Activated T-helper 1 cell treated with anti-CD3 and anti-CD28 coated beads, Interleukin-12 subunit alpha, Interleukin-12 subunit beta, Interleukin-2, Interleukin-4 antibody, amounts not matched to agents 30 ng/mL and 10 ng/mL and 1 ng/mL, durations not matched to agents 14 hours and 24 hours and 36 hours (primary cell): Measurements from ENCODE around the gene KRTAP12-2. TPM values are rescaled to one million over a fixed set of nuclear protein-coding genes. Genes with fewer than 3 reads are reported as not detected.

ENCODE experiments used
- DNase-seq: peaks from one replicate; pipeline ENCODE4 v3.0.0; 2021; ENCODE audit warnings: low spot score
- H3K27ac Mint-ChIP-seq: one replicate; pipeline ENCODE4 v1.8.0; 2021; ENCODE audit warnings: mild to moderate bottlenecking, mixed read lengths
- H3K27me3 Mint-ChIP-seq: one replicate; pipeline ENCODE4 v1.8.0; 2022; ENCODE audit warnings: mild to moderate bottlenecking, moderate library complexity, mixed read lengths; ENCODE audit not compliant: insufficient read depth
- H3K36me3 Mint-ChIP-seq: one replicate; pipeline ENCODE4 v1.8.0; 2021; ENCODE audit warnings: low read depth, mixed read lengths
- H3K4me1 Mint-ChIP-seq: one replicate; pipeline ENCODE4 v1.8.0; 2021; ENCODE audit warnings: low read depth, mixed read lengths
- H3K4me3 Mint-ChIP-seq: one replicate; pipeline ENCODE4 v1.8.0; 2021; ENCODE audit warnings: mild to moderate bottlenecking, moderate library complexity, mixed read lengths
- H3K9me3 Mint-ChIP-seq: one replicate; pipeline ENCODE4 v1.8.0; 2021; ENCODE audit warnings: mixed read lengths
- intact Hi-C: fragments of 100-400 bp; cut with micrococcal nuclease; formaldehyde crosslinking; loops from one replicate; pipeline ENCODE4 v1.15.1; 2024
- total RNA-seq: library from RNA; stranded (reverse); gene quantifications from 2 replicates; pipeline ENCODE4 v1.2.3, GENCODE V29; 2022

Gene KRTAP12-2, protein sequence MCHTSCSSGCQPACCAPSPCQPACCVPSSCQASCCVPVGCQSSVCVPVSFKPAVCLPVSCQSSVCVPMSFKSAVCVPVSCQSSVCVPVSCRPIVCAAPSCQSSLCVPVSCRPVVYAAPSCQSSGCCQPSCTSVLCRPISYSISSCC
- total RNA-seq: not detected in 2 replicates

GRCh38 chr21:44666401-44667320 is at the start of gene KRTAP12-2:
Gene KRTAP12-2 (minus strand): TSS chr21:44666927. CDS start chr21:44666886, 41 bp downstream.
- Mint-ChIP-seq H3K36me3 (peaks cover 4% of the 10 kb centered on the region), H3K27me3 (peaks cover 21% of the 10 kb centered on the region), H3K4me1 (peaks cover 5% of the 10 kb centered on the region), H3K4me3 (no peak within 1 kb of the TSS), H3K27ac (no peak within 1 kb of the TSS), H3K9me3 (peaks cover 42% of the 10 kb centered on the region)
- intact Hi-C loops: no loop called here
- no peak for DNase-seq

- H3K27me3 Mint-ChIP-seq: peaks cover 65% of the 10 kb centered on the region
- peaks cover 12% of the 10 kb centered on the region for H3K4me1 Mint-ChIP-seq
These were observed 48.2 kb upstream of the KRTAP12-2 start for GRCh38 chr21:44714905-44715304.

DNA sequence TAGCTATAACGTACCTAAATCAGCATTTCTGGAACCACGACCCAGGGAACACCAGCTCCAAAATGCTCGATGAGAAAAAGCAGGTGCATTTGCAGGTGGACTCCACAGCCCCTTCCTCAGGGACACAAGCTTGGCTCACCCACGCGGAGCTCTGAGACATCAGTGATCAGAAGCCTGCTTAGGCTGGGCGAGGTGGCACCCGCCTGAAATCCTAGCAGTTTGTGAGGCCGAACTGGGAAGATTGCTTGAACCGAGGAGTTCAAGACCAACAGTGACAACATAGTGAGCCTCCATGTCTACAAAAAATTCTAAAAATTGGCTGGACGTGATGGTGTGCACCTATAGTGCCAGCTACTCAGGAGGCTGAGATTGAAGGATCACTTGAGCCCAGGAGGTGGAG is 47.1 kb upstream of the KRTAP12-2 start:
- Mint-ChIP-seq H3K27me3 (peaks cover 66% of the 10 kb centered on the region), H3K27ac (no peak overlapping the region), H3K36me3 (no peaks in the 10 kb centered on the region)

More at GRCh38 chr21:44714905-44715304, 48.2 kb upstream of the KRTAP12-2 start:
- H3K9me3 Mint-ChIP-seq: no peaks in the 10 kb centered on the region
- no peak for DNase-seq
- H3K36me3 Mint-ChIP-seq: no peaks in the 10 kb centered on the region
- no peak overlapping the region for H3K27ac Mint-ChIP-seq
- H3K4me3 Mint-ChIP-seq: no peak overlapping the region
- intact Hi-C loops: loop anchor here (10.0 kb wide), 1 partner anchor 130 kb away; the partner anchor contains the start of gene KRTAP10-5

DNA sequence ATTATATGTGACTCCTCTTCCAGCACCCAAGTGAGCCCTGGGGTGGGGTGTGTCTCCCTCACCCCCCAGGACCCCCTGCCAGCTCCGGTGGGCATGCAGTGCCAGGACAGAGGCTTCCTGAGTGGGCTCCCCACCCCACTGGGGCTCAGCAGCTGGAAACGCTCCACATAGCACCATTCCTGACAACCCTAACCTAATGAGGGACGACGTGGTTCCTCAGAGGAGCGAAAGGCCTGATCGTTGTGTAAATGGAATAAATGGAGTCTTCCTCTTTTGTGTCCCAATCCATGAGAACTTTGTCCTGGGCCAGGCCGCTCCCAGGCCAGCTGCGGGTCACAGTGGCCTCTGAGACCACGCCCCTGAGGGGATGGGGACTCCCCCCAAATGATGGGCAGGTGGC is 46.4 kb upstream of the KRTAP12-2 start:
- no peak for DNase-seq
- intact Hi-C loops: loop anchor here (10.0 kb wide), 1 partner anchor 128 kb away; the partner anchor contains the start of gene KRTAP10-5
- Mint-ChIP-seq H3K27me3 (peaks cover 64% of the 10 kb centered on the region), H3K4me1 (peaks cover 21% of the 10 kb centered on the region), H3K9me3 (no peaks in the 10 kb centered on the region), H3K36me3 (no peaks in the 10 kb centered on the region), H3K27ac (no peak overlapping the region), H3K4me3 (no peak overlapping the region)

More for the DNA sequence above, 47.1 kb upstream of the KRTAP12-2 start:
- Mint-ChIP-seq H3K9me3 (no peaks in the 10 kb centered on the region), H3K4me3 (no peak overlapping the region), H3K4me1 (peaks cover 21% of the 10 kb centered on the region)
- intact Hi-C loops: loop anchor here (10.0 kb wide), 1 partner anchor 129 kb away; the partner anchor contains the start of gene KRTAP10-5
- no peak for DNase-seq

GRCh38 chr21:44712203-44713028 is 45.7 kb upstream of the KRTAP12-2 start:
- H3K4me1 Mint-ChIP-seq: peaks cover 21% of the 10 kb centered on the region
- no peaks in the 10 kb centered on the region for H3K9me3 Mint-ChIP-seq
- H3K27ac Mint-ChIP-seq: no peak overlapping the region
- no peaks in the 10 kb centered on the region for H3K36me3 Mint-ChIP-seq
- DNase-seq: no peak
- peaks cover 65% of the 10 kb centered on the region for H3K27me3 Mint-ChIP-seq
- H3K4me3 Mint-ChIP-seq: no peak overlapping the region
- intact Hi-C loops: loop anchor here (10.0 kb wide), 1 partner anchor 128 kb away; the partner anchor contains the start of gene KRTAP10-5

- Mint-ChIP-seq H3K27ac (no peak within 1 kb of the TSS), H3K27me3 (peaks cover 67% of the 10 kb centered on the region), H3K4me3 (no peak within 1 kb of the TSS), H3K36me3 (no peaks in the 10 kb centered on the region), H3K9me3 (no peaks in the 10 kb centered on the region), H3K4me1 (peaks cover 21% of the 10 kb centered on the region)
- intact Hi-C loops: loop anchor here (10.0 kb wide), 1 partner anchor 127 kb away; the partner anchor contains the start of gene KRTAP10-5
- no peak for DNase-seq
These were observed 44.8 kb upstream of the KRTAP12-2 start, which contains the start of gene TSPEAR for GRCh38 chr21:44711327-44712202. Gene TSPEAR (minus strand): TSS chr21:44711572. CDS start chr21:44711514, 58 bp downstream.

DNA sequence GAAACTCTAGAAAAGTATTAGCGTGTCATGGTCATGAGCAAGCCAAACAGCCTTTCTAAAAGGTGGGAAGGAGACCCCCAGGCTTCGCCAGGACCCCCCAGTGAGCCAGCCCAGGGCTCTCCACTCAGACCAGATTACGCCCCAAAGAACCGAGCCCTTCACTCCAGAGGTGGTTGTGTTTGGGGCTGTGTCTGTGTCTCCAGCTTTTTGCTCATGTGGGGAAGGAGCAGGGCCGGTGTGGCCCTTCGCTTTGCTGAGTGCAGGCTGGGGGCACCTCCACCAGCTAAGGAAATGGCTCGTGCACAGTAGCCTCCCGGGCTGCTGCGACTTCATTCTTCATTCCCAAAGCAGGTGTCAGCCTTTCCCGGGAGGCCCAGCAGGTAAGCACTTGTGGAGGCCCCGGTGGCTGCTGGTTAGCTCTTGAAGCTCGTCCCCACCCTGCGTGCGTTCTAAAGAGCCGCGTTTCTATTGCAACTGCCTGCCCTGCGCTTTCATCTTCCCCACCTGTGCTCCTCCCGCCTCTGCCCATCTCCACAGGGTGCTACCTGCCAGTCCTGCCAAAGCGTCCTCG is 44.1 kb upstream of the KRTAP12-2 start:
- no peak overlapping the region for H3K27ac Mint-ChIP-seq
- H3K4me1 Mint-ChIP-seq: peaks cover 21% of the 10 kb centered on the region
- intact Hi-C loops: loop anchor here (10.0 kb wide), 1 partner anchor 126 kb away; the partner anchor contains the start of gene KRTAP10-5
- H3K4me3 Mint-ChIP-seq: no peak overlapping the region
- peaks cover under 1% of the 10 kb centered on the region for H3K36me3 Mint-ChIP-seq
- H3K27me3 Mint-ChIP-seq: peaks cover 74% of the 10 kb centered on the region
- H3K9me3 Mint-ChIP-seq: peaks cover 2% of the 10 kb centered on the region
- DNase-seq: no peak

- Mint-ChIP-seq H3K9me3 (peaks cover 4% of the 10 kb centered on the region), H3K27me3 (peaks cover 75% of the 10 kb centered on the region), H3K36me3 (peaks cover 2% of the 10 kb centered on the region), H3K4me1 (peaks cover 18% of the 10 kb centered on the region), H3K27ac (no peak overlapping the region), H3K4me3 (no peak overlapping the region)
- no peak for DNase-seq
- intact Hi-C loops: loop anchor here (10.0 kb wide), 1 partner anchor 125 kb away; the partner anchor contains the start of gene KRTAP10-5
These were observed 43.6 kb upstream of the KRTAP12-2 start for GRCh38 chr21:44710294-44710665.

DNA sequence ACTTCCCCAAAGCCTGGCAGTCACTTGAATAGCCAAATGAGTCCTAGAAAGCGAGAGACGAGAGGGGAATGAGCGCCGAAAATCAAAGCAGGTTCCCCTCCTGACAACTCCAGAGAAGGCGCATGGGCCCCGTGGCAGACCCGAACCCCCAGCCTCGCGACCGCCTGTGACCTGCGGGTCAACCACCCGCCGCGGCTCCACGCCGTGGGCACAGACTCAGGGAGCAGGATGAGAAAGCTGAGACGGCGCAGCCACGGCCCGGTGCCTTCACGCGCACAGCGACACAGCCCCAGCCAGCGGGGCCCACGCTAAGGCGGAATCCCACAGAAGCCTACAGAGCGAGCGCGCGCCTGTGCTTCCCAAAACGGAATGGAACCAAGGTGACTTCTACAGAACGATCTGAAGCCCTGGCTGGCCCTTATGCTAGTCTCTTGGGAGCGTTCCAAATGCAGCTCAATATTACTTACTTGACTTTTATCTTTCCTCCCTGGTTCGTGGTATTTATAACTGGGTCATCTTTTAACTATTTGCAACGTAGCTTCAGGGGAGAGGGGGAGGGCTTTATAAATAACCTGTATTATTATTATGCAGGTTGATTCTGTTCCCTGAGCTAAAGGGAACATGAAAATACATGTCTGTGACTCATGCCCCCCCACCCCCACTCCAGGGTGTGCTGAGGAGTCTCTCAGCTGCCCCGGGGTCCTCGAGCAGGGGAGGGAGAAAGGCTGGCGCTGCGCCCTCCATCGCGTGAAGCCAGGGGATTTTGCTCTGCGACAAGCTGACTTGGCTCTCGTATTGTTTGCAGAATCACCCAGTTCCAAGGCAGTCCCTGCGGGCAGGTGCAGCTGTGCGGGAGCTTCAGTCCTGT is 42.9 kb upstream of the KRTAP12-2 start:
- no peak for DNase-seq
- intact Hi-C loops: loop anchor here (10.0 kb wide), 1 partner anchor 125 kb away; the partner anchor contains the start of gene KRTAP10-5
- H3K36me3 Mint-ChIP-seq: peaks cover 2% of the 10 kb centered on the region
- H3K9me3 Mint-ChIP-seq: peaks cover 4% of the 10 kb centered on the region
- H3K4me3 Mint-ChIP-seq: no peak overlapping the region
- no peak overlapping the region for H3K27ac Mint-ChIP-seq
- peaks cover 11% of the 10 kb centered on the region for H3K4me1 Mint-ChIP-seq
- H3K27me3 Mint-ChIP-seq: peaks cover 75% of the 10 kb centered on the region

GRCh38 chr21:44708866-44709425 is 42.2 kb upstream of the KRTAP12-2 start:
- no peak overlapping the region for H3K27ac Mint-ChIP-seq
- H3K4me3 Mint-ChIP-seq: no peak overlapping the region
- H3K9me3 Mint-ChIP-seq: peaks cover 4% of the 10 kb centered on the region
- intact Hi-C loops: no loop called here
- H3K36me3 Mint-ChIP-seq: peaks cover 2% of the 10 kb centered on the region
- peaks cover 74% of the 10 kb centered on the region for H3K27me3 Mint-ChIP-seq
- DNase-seq: no peak
- H3K4me1 Mint-ChIP-seq: peaks cover 10% of the 10 kb centered on the region
